ENCODE results near the gene SAYSD1.
A peak's percentile ranks its signal among the peaks of the same experiment; 100 is the strongest.

DNA sequence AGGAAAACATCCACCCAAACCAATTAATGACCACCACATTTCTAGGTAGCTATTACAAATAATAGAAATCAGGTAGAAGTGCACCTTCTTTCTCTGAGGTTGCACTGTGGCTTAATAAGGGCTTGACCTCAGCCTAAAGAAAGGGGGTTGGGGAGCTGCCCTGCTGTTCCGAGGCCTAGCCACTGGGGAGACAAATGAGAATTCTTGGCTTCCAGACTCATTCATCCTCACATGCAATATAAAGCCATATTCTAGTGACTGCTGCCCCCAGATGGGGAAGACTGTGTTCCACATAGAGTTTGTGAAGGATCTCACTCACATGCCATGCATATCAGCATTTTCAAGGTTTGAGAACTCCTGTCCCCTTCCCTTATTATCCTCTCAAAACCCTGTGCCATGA lies 22.9 kb downstream of the SAYSD1 start:
- TF ChIP-seq RNF2 (IDR thresholded peaks at IDR 0.05; ENCODE audit: borderline replicate concordance, low read depth, low read length, missing control alignments, poor library complexity, severe bottlenecking): no peak
- TF ChIP-seq, protein P1, sequence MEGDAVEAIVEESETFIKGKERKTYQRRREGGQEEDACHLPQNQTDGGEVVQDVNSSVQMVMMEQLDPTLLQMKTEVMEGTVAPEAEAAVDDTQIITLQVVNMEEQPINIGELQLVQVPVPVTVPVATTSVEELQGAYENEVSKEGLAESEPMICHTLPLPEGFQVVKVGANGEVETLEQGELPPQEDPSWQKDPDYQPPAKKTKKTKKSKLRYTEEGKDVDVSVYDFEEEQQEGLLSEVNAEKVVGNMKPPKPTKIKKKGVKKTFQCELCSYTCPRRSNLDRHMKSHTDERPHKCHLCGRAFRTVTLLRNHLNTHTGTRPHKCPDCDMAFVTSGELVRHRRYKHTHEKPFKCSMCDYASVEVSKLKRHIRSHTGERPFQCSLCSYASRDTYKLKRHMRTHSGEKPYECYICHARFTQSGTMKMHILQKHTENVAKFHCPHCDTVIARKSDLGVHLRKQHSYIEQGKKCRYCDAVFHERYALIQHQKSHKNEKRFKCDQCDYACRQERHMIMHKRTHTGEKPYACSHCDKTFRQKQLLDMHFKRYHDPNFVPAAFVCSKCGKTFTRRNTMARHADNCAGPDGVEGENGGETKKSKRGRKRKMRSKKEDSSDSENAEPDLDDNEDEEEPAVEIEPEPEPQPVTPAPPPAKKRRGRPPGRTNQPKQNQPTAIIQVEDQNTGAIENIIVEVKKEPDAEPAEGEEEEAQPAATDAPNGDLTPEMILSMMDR (IDR thresholded peaks at IDR 0.05; ENCODE audit: control extremely low read depth in 1 of 3, insufficient read depth in 1 of 3, low read depth in 1 of 3, low read length in 3 of 3): peak; percentile 19 to 91 (median 65)

Measured in H1 (cell line).